ENCODE measurements around the gene PGGHG.

Gene PGGHG

DNA sequence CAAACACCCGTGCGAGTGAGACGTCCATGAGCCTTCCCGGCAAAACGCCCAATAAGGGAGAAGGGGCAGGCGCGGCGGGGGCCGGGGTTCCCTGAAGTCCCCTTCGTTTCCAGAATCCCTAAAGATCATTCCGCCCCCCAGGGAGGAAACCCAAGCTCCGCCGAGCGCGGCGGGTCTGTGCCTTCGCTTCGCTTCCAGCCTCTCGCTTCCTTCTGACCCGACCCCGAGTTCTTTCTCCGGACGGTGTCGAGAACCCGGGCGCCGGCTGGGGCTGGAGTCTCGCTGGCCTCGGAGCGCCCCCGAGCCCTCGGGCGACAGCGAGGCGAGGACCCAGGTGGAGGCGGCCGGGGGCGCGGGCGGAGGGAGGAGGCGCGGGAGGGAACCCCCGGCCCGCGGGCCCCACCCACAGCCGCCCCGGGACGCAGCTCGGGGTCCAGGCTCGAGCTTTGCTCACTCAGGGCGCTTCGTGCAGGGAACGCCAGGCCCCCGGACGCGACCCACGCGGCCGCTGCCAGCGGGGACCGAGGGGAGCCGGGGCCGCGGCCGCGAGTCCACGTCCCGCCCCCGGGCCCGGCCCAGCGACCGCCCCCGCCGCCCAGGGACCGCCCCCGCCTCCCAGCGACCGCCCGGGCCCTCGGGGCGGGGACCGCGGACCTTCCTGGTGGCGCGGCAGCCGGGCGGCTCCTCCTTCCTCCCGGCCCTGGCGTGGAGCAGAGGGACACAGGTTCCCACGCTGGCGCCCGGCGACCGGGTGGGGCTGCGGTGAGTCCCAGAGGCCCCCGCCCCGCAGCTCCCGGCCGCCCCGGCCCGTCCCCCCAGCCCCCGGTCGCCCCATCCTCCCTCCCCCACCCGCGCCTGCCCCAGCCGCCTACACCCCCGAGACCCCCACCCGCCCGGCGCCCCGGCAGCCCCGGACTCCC is at the start of gene PGGHG:
Gene PGGHG, plus strand, starts transcription at position 649 of the 920 bp plus-strand sequence. CDS start 691 bp downstream, outside the sequence.
- H3K27ac ChIP-seq = peak within 1 kb of the TSS; percentile 20
- TF ChIP-seq, protein P1, sequence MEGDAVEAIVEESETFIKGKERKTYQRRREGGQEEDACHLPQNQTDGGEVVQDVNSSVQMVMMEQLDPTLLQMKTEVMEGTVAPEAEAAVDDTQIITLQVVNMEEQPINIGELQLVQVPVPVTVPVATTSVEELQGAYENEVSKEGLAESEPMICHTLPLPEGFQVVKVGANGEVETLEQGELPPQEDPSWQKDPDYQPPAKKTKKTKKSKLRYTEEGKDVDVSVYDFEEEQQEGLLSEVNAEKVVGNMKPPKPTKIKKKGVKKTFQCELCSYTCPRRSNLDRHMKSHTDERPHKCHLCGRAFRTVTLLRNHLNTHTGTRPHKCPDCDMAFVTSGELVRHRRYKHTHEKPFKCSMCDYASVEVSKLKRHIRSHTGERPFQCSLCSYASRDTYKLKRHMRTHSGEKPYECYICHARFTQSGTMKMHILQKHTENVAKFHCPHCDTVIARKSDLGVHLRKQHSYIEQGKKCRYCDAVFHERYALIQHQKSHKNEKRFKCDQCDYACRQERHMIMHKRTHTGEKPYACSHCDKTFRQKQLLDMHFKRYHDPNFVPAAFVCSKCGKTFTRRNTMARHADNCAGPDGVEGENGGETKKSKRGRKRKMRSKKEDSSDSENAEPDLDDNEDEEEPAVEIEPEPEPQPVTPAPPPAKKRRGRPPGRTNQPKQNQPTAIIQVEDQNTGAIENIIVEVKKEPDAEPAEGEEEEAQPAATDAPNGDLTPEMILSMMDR (IDR thresholded peaks at IDR 0.05) = no peak
- no peak for TF ChIP-seq ZFX (IDR thresholded peaks at IDR 0.05; ENCODE audit: borderline replicate concordance)

DNA sequence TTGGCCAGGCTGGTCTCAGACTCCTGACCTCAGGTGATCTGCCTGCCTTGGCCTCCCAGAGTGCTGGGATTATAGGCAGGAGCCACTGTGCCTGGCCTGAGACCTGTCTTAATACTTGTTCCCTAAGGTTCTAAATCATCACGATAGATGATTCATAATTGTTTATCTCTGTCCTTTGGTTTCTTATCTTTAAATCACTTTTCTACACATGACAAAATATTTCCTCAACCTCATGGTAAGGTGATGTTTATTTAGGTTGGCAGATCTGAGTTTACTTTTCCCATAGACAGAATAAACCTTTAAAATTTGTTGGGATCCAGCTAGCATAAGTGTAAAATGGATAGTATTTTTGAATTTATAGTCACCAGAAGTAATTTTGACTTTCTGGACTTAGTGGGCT is 48.6 kb upstream of the PGGHG start:
- H3K27ac ChIP-seq = no peak overlapping the region
- TF ChIP-seq ZFX (IDR thresholded peaks at IDR 0.05; ENCODE audit: borderline replicate concordance) = no peak
- TF ChIP-seq, protein P1 (IDR thresholded peaks at IDR 0.05) = no peak

DNA sequence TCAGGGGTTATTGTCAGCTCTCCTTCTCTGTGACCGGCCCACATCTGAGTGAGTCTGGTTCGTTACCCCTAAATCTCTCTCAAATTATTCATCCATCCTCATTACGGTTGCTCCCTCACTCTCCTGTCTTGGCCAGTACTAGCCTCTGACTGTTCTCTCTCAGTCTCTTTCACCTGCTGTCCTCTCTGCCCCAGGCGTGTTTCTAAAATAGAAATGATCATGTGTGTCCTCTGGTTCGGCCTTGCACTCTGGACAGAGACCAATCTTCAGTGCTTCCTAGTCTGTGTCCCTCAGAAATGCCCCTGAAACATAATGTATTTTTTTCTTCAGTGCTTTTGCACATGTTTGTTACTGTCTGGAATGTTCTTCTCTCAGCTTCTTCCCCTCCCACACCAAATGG is 47.3 kb upstream of the PGGHG start:
- TF ChIP-seq, protein P1 (IDR thresholded peaks at IDR 0.05) = no peak
- TF ChIP-seq ZFX (IDR thresholded peaks at IDR 0.05; ENCODE audit: borderline replicate concordance) = no peak
- no peak overlapping the region for H3K27ac ChIP-seq

DNA sequence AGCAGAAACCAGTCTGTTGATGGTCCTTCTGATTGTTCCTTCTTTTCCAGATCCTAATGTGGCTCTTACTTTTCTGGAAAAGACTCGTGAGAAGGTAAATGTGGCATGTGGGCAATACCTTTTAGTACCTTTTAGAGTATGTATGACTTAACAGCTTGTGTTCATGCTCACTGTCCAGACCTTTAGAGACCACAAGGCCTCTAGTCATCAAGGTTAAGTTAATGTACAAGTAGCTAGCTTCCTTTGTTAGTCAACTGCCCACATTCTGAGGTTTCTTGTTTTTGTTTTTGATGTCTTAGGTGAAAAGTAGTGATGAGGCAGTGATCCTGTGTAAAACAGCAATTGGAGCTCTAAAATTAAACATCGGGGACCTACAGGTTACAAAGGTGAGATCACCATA is 44.5 kb upstream of the PGGHG start:
- TF ChIP-seq ZFX (IDR thresholded peaks at IDR 0.05; ENCODE audit: borderline replicate concordance) = no peak
- TF ChIP-seq, protein P1 (IDR thresholded peaks at IDR 0.05) = no peak
- no peak overlapping the region for H3K27ac ChIP-seq

DNA sequence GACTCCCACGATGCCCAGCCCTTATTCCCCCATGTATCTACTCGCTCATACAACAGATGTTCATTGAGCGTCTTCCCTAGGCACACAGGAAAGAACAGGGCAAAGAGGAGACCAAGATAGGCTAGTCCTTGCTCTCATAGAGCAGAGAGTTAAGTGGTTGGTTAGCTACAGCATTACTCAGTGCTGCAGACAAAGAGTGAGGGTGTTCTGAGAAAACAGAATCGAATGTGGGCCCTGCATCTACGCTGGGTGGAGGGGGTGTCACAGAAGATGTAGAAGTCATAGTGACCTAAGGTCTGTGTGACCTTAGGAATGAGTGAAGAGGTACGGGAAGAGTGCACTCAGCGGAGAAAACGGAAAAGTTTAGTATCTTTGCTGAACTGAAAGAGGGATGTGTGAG is 39.9 kb upstream of the PGGHG start:
- no peak overlapping the region for H3K27ac ChIP-seq
- TF ChIP-seq, protein P1 (IDR thresholded peaks at IDR 0.05) = no peak

DNA sequence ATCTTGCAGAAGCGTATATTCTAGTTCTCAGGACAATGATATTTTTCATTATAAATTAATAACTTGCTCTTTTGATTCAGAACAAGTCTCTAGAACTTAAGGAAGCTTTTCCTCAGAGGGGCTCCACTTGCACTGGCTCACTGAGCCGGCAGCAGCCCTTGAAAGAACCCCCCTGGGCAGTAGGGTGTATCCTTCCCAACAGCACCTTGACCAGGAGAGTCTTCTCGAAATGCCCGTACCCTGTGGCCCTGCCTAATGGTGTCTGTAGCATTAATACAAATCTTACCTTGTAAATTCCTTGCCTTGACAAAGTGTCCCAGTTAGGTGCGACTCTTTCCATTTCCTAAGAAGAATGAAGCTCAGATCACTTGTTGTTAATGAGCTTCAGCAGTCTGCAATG is 38.7 kb upstream of the PGGHG start:
- no peak for TF ChIP-seq ZFX (IDR thresholded peaks at IDR 0.05; ENCODE audit: borderline replicate concordance)
- TF ChIP-seq, protein P1 (IDR thresholded peaks at IDR 0.05) = no peak
- H3K27ac ChIP-seq = no peak overlapping the region

DNA sequence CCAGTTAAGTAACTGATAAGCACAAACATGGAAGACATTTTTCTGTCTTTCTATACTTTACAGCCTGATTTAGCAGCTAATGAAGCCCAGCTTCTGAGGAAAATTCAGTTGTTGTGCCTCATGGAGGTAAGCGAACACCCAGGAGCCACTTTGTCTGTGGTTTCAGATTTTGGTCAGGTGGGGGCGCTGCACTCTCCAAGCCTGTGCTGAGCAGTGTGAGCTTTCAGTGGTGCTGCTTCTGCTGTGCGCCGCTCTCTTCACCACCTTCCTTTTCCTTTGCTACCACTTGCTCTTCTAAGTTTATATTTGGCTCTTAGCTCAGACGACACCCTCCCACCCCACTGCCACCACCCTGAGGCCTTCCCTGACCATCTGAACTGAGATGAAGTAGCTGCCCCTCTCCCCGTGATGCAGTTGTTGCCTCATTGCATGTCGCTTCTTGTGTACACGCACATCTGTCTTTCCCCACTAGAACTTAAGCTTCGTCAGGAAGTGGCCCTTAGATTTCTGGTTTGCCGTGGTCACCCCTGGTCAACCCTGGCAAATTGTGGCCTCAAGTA is 38.1 kb upstream of the PGGHG start:
- TF ChIP-seq, protein P1 (IDR thresholded peaks at IDR 0.05) = peak; percentile 82
- TF ChIP-seq ZFX (IDR thresholded peaks at IDR 0.05; ENCODE audit: borderline replicate concordance) = no peak
- no peak overlapping the region for H3K27ac ChIP-seq

Measured in 22Rv1 (cell line).